GM12878 (cell line): Measurements from ENCODE around the gene CCNY. TPM values are rescaled to one million over a fixed set of nuclear protein-coding genes. Genes with fewer than 3 reads are reported as not detected.

ENCODE experiments used
- ATAC-seq: fragments of 200-7000 bp; cut with Tn5 transposase; 3 replicates; pipeline ENCODE4 v1.9.1; 2020; ENCODE audit warnings: mild to moderate bottlenecking, moderate library complexity
- BruUV-seq: library from RNA; stranded (reverse); fragments of 400-500 nt; replicated peaks from 2 replicates; lab custom pipeline; 2021; lab: Mats Ljungman, UMichigan
- CTCF ChIA-PET: fragments of 300-600 bp; sonication (Branson Sonifier 250); formaldehyde crosslinking; extraction: SDS; loops from one replicate; lab custom pipeline; 2021; ENCODE audit warnings: inconsistent platforms; lab: Yijun Ruan, JAX
- POLR2A ChIA-PET: fragments of 350-600 bp; formaldehyde crosslinking; extraction: SDS; loops from one replicate; lab custom pipeline; 2021; ENCODE audit warnings: inconsistent platforms; lab: Charles Lee
- RAD21 ChIA-PET: fragments of 300-600 bp; sonication (Branson Sonifier 250); formaldehyde crosslinking; loops from one replicate; lab custom pipeline; 2023; ENCODE audit warnings: antibody characterized with exemption; ENCODE audit not compliant: unreplicated experiment; lab: Charles Lee
- SMC1A ChIA-PET: fragments of 300-600 bp; sonication (Branson Sonifier 250); formaldehyde crosslinking; loops from one replicate; lab custom pipeline; 2023; ENCODE audit not compliant: unreplicated experiment, uncharacterized antibody; lab: Charles Lee
- DNase-seq: peaks from one replicate; pipeline ENCODE4 v3.0.0-alpha.2; 2011; ENCODE audit warnings: low read depth, low spot score
- FAIRE-seq: peaks from 3 replicates; lab custom pipeline; 2011; peaks lifted over from hg19 to GRCh38; lab: Jason Lieb, UNC
- H2AFZ ChIP-seq: 2 replicates; pipeline ENCODE4 v1.6.0; 2011; ENCODE audit warnings: low read depth, low read length, control low read depth; ENCODE audit not compliant: control insufficient read depth
- H3K27ac ChIP-seq: 2 replicates; pipeline ENCODE4 v1.5.1; 2011; ENCODE audit warnings: control low read depth; ENCODE audit not compliant: control insufficient read depth, insufficient read depth
- H3K27me3 ChIP-seq, 2 experiments: replicated peaks in 1 of 2; 2 replicates each; pipeline versions ENCODE4 v1.6.0 to v1.6.1; 2011; ENCODE audit warnings: low read length in 1 of 2; ENCODE audit not compliant: control insufficient read depth in 2 of 2, insufficient read depth in 2 of 2
- H3K36me3 ChIP-seq, 2 experiments: 2 replicates each; pipeline ENCODE4 v1.5.1; 2011; ENCODE audit warnings: low read length in 1 of 2; ENCODE audit not compliant: control insufficient read depth in 2 of 2, insufficient read depth in 2 of 2
- H3K4me1 ChIP-seq: 2 replicates; pipeline ENCODE4 v1.6.1; 2011; ENCODE audit warnings: mild to moderate bottlenecking, low read length, moderate library complexity, mixed read lengths; ENCODE audit not compliant: control insufficient read depth, insufficient read depth
- H3K4me2 ChIP-seq: 2 replicates; pipeline ENCODE4 v1.6.0; 2011; ENCODE audit warnings: control low read depth; ENCODE audit not compliant: control insufficient read depth, insufficient read depth
- H3K4me3 ChIP-seq: fragments of 200-600 bp; sonication (generic); 2 replicates; pipeline ENCODE4 v1.5.1; 2016
- H3K79me2 ChIP-seq: 2 replicates; pipeline ENCODE4 v1.6.0; 2011; ENCODE audit warnings: low read length; ENCODE audit not compliant: control insufficient read depth, insufficient read depth
- H3K9ac ChIP-seq: 2 replicates; pipeline ENCODE4 v1.8.0; 2011; ENCODE audit warnings: low read length, control low read depth, mixed read lengths; ENCODE audit not compliant: control insufficient read depth, insufficient read depth
- H3K9me3 ChIP-seq: replicated peaks from 3 replicates; pipeline ENCODE4 v1.5.1; 2011; ENCODE audit warnings: mild to moderate bottlenecking, low read length; ENCODE audit not compliant: control insufficient read depth, insufficient read depth
- H4K20me1 ChIP-seq: 2 replicates; pipeline ENCODE4 v1.6.0; 2011; ENCODE audit not compliant: control insufficient read depth, insufficient read depth
- ASH2L ChIP-seq: fragments of 300-600, 200-600 bp; sonication (generic); IDR thresholded peaks from 2 replicates; pipeline ENCODE4 v1.6.1; 2017; ENCODE audit warnings: low read depth, mild to moderate bottlenecking, borderline replicate concordance
- BCL11A ChIP-seq: IDR thresholded peaks from 2 replicates; pipeline ENCODE4 v1.6.1; 2011; ENCODE audit warnings: low read depth, low read length
- CREM ChIP-seq: IDR thresholded peaks from 2 replicates; pipeline ENCODE4 v1.6.1; 2014; ENCODE audit warnings: antibody characterized with exemption, low read depth
- ETV6 ChIP-seq, 2 experiments: fragments of 450-650 bp in 1 of 2; IDR thresholded peaks in 1 of 2; conservative IDR thresholded peaks in 1 of 2; 2 replicates each; pipeline ENCODE4 v1.6.1; 2014; ENCODE audit warnings: antibody characterized with exemption in 1 of 2, borderline replicate concordance in 1 of 2, low read depth in 1 of 2, mild to moderate bottlenecking in 1 of 2, moderate library complexity in 1 of 2
- FOXK2 ChIP-seq: fragments of 450-650 bp; IDR thresholded peaks from 2 replicates; pipeline ENCODE4 v1.6.1; 2017; ENCODE audit warnings: mild to moderate bottlenecking, moderate library complexity
- FOXM1 ChIP-seq: IDR thresholded peaks from 2 replicates; pipeline ENCODE4 v1.6.1; 2012; ENCODE audit warnings: low read depth, mild to moderate bottlenecking, inconsistent platforms, low read length, moderate library complexity
- MTA2 ChIP-seq: fragments of 450-650 bp; IDR thresholded peaks from 2 replicates; pipeline ENCODE4 v1.6.1; 2016; ENCODE audit warnings: low read depth, mild to moderate bottlenecking, moderate library complexity
- PAX8 ChIP-seq: fragments of 450-650 bp; IDR thresholded peaks from 2 replicates; pipeline ENCODE4 v1.6.1; 2017; ENCODE audit warnings: mild to moderate bottlenecking, moderate library complexity
- POLR2AphosphoS2 ChIP-seq: IDR thresholded peaks from 2 replicates; pipeline ENCODE4 v1.6.1; 2011; ENCODE audit warnings: low read depth, mild to moderate bottlenecking, low read length, improper control_type of control experiment, moderate library complexity
- SP1 ChIP-seq: IDR thresholded peaks from one replicate; pipeline ENCODE4 v1.6.1; 2011; ENCODE audit warnings: low read depth, low read length
- SREBF1 ChIP-seq: IDR thresholded peaks from 2 replicates; pipeline ENCODE4 v1.6.1; 2012; ENCODE audit warnings: mild to moderate bottlenecking, low read length
- SRF ChIP-seq, 2 experiments: IDR thresholded peaks; 2 replicates each; pipeline ENCODE4 v1.6.1; 2011; ENCODE audit warnings: low read depth in 2 of 2, low read length in 2 of 2, mild to moderate bottlenecking in 1 of 2, moderate library complexity in 1 of 2
- TAF1 ChIP-seq: IDR thresholded peaks from 2 replicates; pipeline ENCODE4 v1.6.1; 2011; ENCODE audit warnings: mild to moderate bottlenecking, low read depth, low read length, borderline replicate concordance
- in situ Hi-C: fragments of 300-500 bp; cut with MboI; formaldehyde crosslinking; loops from 9 replicates; pipeline ENCODE4 v1.14.3; 2018; ENCODE audit warnings: mixed read lengths
- intact Hi-C: fragments of 100-400 bp; cut with micrococcal nuclease; formaldehyde crosslinking; loops from one replicate; pipeline ENCODE4 v1.14.2; 2022; ENCODE audit not compliant: unreplicated experiment
- polyA plus RNA-seq, 11 experiments: library from polyadenylated mRNA; depleted of rRNA in 4 of 11; unstranded in 6 of 11; stranded (reverse) in 5 of 11; fragments of >200 nt; fragmentation: Nextera tagmentation in 4 of 11; fragmentation: Illumina TruSeq in 1 of 11; extraction: Ambion mirVana in 4 of 11; extraction: Trizol in 1 of 11; gene quantifications; 1 replicate in 1 of 11; 2 replicates in 10 of 11; pipeline versions ENCODE4 v1.2.1 to v1.2.3, GENCODE V29; 2011 to 2016; ENCODE audit warnings: inconsistent platforms in 2 of 11, missing spikeins in 2 of 11, low read depth in 1 of 11
- total RNA-seq, 4 experiments: library from RNA; depleted of rRNA in 3 of 4; stranded (reverse); fragments of >200 nt in 3 of 4; fragmentation: Illumina TruSeq in 1 of 4; extraction: Trizol in 1 of 4; gene quantifications; 2 replicates each; pipeline versions ENCODE4 v1.2.1 to v1.2.3, GENCODE V29; 2013 to 2021
- TF ChIP-seq, protein P1 (sequence below): IDR thresholded peaks from 2 replicates; pipeline ENCODE4 v1.6.1; 2012; ENCODE audit warnings: low read depth, low read length, improper control_type of control experiment
- TF ChIP-seq, protein P2 (sequence below): IDR thresholded peaks from 2 replicates; pipeline ENCODE4 v1.6.1; 2012; ENCODE audit warnings: low read length, inconsistent platforms

CCNY gene
- total and polyA plus RNA-seq, 10 of the 15 experiments (the other 5 are each of a cell fraction or from before 2014, with no cell fraction given), result 3.6 to 50.0 (median 26.1) TPM

DNA sequence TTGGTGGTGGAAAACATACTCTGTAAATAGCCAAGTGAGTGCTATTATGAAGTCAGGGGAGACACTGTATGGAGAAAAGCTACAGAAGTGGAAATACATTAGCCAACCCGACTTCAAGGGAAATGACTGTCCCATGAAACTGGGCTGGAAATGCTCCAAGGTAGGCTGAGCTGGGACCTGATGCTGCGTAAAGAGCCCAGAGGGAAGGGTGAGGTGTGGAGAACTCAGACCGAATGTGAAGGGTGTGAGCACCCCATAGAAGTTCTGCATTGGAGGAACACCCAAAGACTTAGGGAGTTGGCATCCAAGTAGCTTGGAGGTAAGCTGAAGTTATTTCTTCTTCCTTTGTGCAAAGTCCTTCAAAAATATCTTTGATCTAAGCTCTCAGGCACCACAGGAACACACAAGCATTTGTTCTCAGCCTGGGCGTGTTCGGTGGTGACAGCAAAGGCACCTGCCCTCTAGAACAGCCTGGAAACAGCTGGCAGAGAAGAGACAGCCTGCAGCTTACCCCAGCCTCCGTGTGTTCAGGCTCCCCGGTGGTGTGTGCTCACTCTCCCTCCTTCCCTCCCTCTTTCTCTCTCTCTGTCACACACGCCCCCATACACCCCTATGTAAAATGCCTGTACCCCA is 249.7 kb downstream of the CCNY start (continued):
- no peak for TF ChIP-seq FOXK2
- no peak for TF ChIP-seq MTA2
- no peak for TF ChIP-seq FOXM1
- TF ChIP-seq, protein P1, sequence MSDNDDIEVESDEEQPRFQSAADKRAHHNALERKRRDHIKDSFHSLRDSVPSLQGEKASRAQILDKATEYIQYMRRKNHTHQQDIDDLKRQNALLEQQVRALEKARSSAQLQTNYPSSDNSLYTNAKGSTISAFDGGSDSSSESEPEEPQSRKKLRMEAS, result no peak
- no peak for TF ChIP-seq PAX8
- no peak for TF ChIP-seq BCL11A
- TF ChIP-seq, protein P2, sequence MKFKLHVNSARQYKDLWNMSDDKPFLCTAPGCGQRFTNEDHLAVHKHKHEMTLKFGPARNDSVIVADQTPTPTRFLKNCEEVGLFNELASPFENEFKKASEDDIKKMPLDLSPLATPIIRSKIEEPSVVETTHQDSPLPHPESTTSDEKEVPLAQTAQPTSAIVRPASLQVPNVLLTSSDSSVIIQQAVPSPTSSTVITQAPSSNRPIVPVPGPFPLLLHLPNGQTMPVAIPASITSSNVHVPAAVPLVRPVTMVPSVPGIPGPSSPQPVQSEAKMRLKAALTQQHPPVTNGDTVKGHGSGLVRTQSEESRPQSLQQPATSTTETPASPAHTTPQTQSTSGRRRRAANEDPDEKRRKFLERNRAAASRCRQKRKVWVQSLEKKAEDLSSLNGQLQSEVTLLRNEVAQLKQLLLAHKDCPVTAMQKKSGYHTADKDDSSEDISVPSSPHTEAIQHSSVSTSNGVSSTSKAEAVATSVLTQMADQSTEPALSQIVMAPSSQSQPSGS, result no peak
- TF ChIP-seq ASH2L, result no peak
- no peak for TF ChIP-seq SREBF1
- TF ChIP-seq POLR2AphosphoS2, result no peak
- TF ChIP-seq TAF1, result no peak
- TF ChIP-seq SRF (IDR thresholded peaks at IDR 0.05; ENCODE audit: low read depth in 2 of 2, low read length in 2 of 2), result no peak

DNA sequence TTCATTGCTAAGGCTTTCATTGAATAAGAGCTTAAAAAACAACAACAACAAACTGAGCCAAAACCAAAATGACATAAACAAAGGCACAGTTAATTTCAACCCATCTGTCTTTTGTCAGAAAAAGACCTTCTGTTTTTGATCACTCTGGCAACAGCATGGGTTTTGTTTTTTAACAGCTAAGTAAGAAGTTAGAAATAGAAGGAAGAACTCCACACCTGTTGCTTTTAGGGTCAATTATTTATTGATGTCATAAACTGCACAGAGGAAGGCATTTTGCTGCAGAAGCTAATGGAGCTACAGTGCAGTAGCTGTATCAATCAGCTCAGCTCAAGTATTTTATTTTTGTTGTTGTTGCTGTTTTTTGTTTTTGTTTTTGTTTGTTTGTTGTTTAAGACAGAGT is 252.5 kb downstream of the CCNY start:
- Histone ChIP-seq H3K4me1 (no peaks in the 10 kb centered on the region), H4K20me1 (no peaks in the 10 kb centered on the region), H3K9ac (no peak overlapping the region), H3K4me2 (no peak overlapping the region), H3K27me3 (no peaks in the 10 kb centered on the region; a peak in 1 of 4 replicates), H3K36me3 (no peaks in the 10 kb centered on the region), H3K4me3 (no peak overlapping the region)
- RAD21 ChIA-PET, result no interaction called here
- no peak for FAIRE-seq
- ATAC-seq, result no peak
- intact Hi-C loops, result no loop called here
- no peak for TF ChIP-seq CREM
- TF ChIP-seq SP1, result no peak
- no peak for TF ChIP-seq ETV6 (conservative IDR thresholded peaks at IDR 0.05 in 1 of 2, IDR thresholded peaks at IDR 0.05 in 1 of 2; ENCODE audit: borderline replicate concordance in 1 of 2, low read depth in 1 of 2)
- TF ChIP-seq, all 136 proteins: peak for 0
- ChIA-PET SMC1A (interaction anchor here (0.9 kb wide), 1 partner anchor 45 kb away, joined by 4 read pairs; no protein-coding TSS in a partner anchor), CTCF (interaction anchor here (0.9 to 1.4 kb wide), 2 partner anchors 8 to 46 kb away, joined by 3 read pairs; no protein-coding TSS in a partner anchor), POLR2A (no interaction called here)
- BruUV-seq, result no TSS peak
- no peaks in the 10 kb centered on the region for H3K79me2 ChIP-seq
- no peak overlapping the region for H2AFZ ChIP-seq
- H3K9me3 ChIP-seq, result no peaks in the 10 kb centered on the region
- no peak overlapping the region for H3K27ac ChIP-seq
- DNase-seq, result no peak
- in situ Hi-C loops, result no loop called here
